DOHH2 (cell line): ENCODE data around the gene TSPAN4.

Experiments used
- H3F3A ChIP-seq: fragments of 200-600 bp; sonication (generic), shearing (Covaris generic); 2 replicates; pipeline ENCODE4 v1.6.0; 2016; ENCODE audit warnings: antibody characterized with exemption, mild to moderate bottlenecking; ENCODE audit not compliant: control insufficient read depth, insufficient read depth
- H3K27ac ChIP-seq: fragments of 200-600 bp; sonication (generic); 2 replicates; pipeline ENCODE4 v1.5.1; 2014; ENCODE audit warnings: low read depth, mild to moderate bottlenecking, low read length, moderate library complexity
- H3K27me3 ChIP-seq: fragments of 200-600 bp; sonication (generic); 2 replicates; pipeline ENCODE4 v1.6.1; 2014; ENCODE audit warnings: mild to moderate bottlenecking, low read length, mixed read lengths; ENCODE audit not compliant: control insufficient read depth
- H3K36me3 ChIP-seq: fragments of 200-600 bp; sonication (generic); 2 replicates; pipeline ENCODE4 v1.6.1; 2014; ENCODE audit warnings: mild to moderate bottlenecking, low read length, moderate library complexity, mixed read lengths; ENCODE audit not compliant: control insufficient read depth
- H3K4me1 ChIP-seq: fragments of 200-600 bp; sonication (generic); 2 replicates; pipeline ENCODE4 v1.6.1; 2014; ENCODE audit warnings: mild to moderate bottlenecking, low read length, mixed read lengths; ENCODE audit not compliant: control insufficient read depth
- H3K4me2 ChIP-seq: fragments of 200-600 bp; sonication (generic); 2 replicates; pipeline ENCODE4 v1.6.0; 2014; ENCODE audit warnings: mild to moderate bottlenecking, low read length, moderate library complexity
- H3K4me3 ChIP-seq: fragments of 200-600 bp; sonication (generic); 2 replicates; pipeline ENCODE4 v1.5.1; 2014; ENCODE audit warnings: mild to moderate bottlenecking, low read length, mixed read lengths
- H3K79me2 ChIP-seq: fragments of 200-600 bp; sonication (generic); 2 replicates; pipeline ENCODE4 v1.6.1; 2014; ENCODE audit warnings: mild to moderate bottlenecking, low read length, mixed read lengths; ENCODE audit not compliant: control insufficient read depth
- H3K9me2 ChIP-seq: fragments of 200-600 bp; sonication (generic); replicated peaks from 2 replicates; pipeline ENCODE4 v1.6.1; 2014; ENCODE audit warnings: mild to moderate bottlenecking, low read length, mixed read lengths; ENCODE audit not compliant: control insufficient read depth
- H3K9me3 ChIP-seq: fragments of 200-600 bp; sonication (generic); 2 replicates; pipeline ENCODE4 v1.6.1; 2014; ENCODE audit warnings: antibody characterized with exemption, low read length, mixed read lengths; ENCODE audit not compliant: control insufficient read depth, insufficient read depth
- H4K20me1 ChIP-seq: fragments of 200-600 bp; sonication (generic); 2 replicates; pipeline ENCODE4 v1.6.0; 2014; ENCODE audit warnings: low read depth, mild to moderate bottlenecking, antibody characterized with exemption, low read length, moderate library complexity; ENCODE audit not compliant: control insufficient read depth, insufficient read depth
- EZH2phosphoT487 ChIP-seq: fragments of 200-600 bp; sonication (generic); IDR thresholded peaks from 2 replicates; pipeline ENCODE4 v1.6.1; 2017; ENCODE audit warnings: borderline replicate concordance, mild to moderate bottlenecking, antibody characterized with exemption, low read length, moderate library complexity, mixed read lengths
- TF ChIP-seq, protein P1 (sequence below): fragments of 200-600 bp; sonication (generic); IDR thresholded peaks from one replicate; pipeline ENCODE4 v1.5.1; 2014; ENCODE audit warnings: antibody characterized with exemption, mild to moderate bottlenecking, low read depth, low read length; ENCODE audit not compliant: poor library complexity, severe bottlenecking

Gene TSPAN4

DNA sequence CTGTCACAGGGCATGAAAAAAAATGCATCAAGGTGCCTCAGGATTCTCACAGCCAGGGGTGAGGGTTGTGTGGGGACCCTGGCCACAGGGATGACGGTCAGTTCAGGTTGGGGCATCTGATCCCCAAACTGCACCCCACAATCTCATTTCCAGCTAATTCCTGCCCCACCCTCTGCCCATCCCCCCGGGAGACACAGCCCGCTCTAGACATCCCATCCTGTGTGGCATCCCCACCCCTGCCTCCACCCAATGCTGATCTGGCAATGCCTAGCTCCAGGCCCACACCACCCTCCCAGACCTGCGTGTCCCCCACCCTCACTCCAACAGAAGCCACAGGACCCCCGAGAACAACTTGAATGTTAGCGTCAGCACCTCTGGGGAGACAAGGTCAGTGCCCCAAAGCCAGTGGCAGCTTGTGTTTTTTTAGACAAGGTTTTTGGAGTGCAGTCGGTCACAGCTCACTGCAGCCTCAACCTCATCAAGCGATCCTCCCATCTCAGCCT lies 25.3 kb downstream of the TSPAN4 start:
- H4K20me1 ChIP-seq = no peaks in the 10 kb centered on the region

DNA sequence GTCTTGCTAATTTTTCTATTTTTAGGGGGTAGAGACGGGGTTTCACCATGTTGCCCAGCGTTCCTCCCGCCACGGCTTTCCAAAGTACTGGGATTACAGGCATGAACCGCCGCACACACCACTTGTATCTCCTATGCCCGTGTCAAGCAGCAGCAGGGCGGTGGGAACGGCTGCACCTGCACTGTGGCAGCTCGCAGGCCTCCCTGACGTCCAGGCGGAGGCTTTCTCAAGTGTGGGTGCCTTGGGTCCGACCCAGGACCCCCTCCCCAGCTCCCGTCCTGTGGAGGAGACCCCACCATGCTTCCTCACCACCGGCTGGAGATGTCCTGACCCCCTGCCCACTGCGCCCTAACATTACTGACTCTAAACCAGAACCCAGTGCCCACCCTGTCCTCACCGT lies 25.7 kb downstream of the TSPAN4 start:
- H3K36me3 ChIP-seq = no peaks in the 10 kb centered on the region
- no peaks in the 10 kb centered on the region for H3K4me1 ChIP-seq
- no peaks in the 10 kb centered on the region for H3F3A ChIP-seq
- no peak overlapping the region for H3K27ac ChIP-seq
- H3K4me2 ChIP-seq = no peak overlapping the region
- TF ChIP-seq EZH2phosphoT487 = no peak
- TF ChIP-seq, protein P1, sequence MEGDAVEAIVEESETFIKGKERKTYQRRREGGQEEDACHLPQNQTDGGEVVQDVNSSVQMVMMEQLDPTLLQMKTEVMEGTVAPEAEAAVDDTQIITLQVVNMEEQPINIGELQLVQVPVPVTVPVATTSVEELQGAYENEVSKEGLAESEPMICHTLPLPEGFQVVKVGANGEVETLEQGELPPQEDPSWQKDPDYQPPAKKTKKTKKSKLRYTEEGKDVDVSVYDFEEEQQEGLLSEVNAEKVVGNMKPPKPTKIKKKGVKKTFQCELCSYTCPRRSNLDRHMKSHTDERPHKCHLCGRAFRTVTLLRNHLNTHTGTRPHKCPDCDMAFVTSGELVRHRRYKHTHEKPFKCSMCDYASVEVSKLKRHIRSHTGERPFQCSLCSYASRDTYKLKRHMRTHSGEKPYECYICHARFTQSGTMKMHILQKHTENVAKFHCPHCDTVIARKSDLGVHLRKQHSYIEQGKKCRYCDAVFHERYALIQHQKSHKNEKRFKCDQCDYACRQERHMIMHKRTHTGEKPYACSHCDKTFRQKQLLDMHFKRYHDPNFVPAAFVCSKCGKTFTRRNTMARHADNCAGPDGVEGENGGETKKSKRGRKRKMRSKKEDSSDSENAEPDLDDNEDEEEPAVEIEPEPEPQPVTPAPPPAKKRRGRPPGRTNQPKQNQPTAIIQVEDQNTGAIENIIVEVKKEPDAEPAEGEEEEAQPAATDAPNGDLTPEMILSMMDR = no peak
- H3K27me3 ChIP-seq = no peaks in the 10 kb centered on the region
- H3K4me3 ChIP-seq = no peak overlapping the region
- no peaks in the 10 kb centered on the region for H3K9me2 ChIP-seq
- no peaks in the 10 kb centered on the region; the same call in 1 of the 2 replicates for H4K20me1 ChIP-seq
- no peaks in the 10 kb centered on the region for H3K9me3 ChIP-seq
- no peaks in the 10 kb centered on the region for H3K79me2 ChIP-seq

More for the DNA sequence above, 25.3 kb downstream of the TSPAN4 start:
- H3K4me3 ChIP-seq = no peak overlapping the region
- no peak for TF ChIP-seq EZH2phosphoT487
- TF ChIP-seq, protein P1 = no peak
- no peaks in the 10 kb centered on the region for H3K9me2 ChIP-seq
- no peaks in the 10 kb centered on the region for H3K79me2 ChIP-seq
- no peaks in the 10 kb centered on the region for H3K4me1 ChIP-seq
- H3F3A ChIP-seq = no peaks in the 10 kb centered on the region
- H3K36me3 ChIP-seq = no peaks in the 10 kb centered on the region
- no peak overlapping the region for H3K4me2 ChIP-seq
- H3K27ac ChIP-seq = no peak overlapping the region
- no peaks in the 10 kb centered on the region for H3K9me3 ChIP-seq
- no peaks in the 10 kb centered on the region for H3K27me3 ChIP-seq

DNA sequence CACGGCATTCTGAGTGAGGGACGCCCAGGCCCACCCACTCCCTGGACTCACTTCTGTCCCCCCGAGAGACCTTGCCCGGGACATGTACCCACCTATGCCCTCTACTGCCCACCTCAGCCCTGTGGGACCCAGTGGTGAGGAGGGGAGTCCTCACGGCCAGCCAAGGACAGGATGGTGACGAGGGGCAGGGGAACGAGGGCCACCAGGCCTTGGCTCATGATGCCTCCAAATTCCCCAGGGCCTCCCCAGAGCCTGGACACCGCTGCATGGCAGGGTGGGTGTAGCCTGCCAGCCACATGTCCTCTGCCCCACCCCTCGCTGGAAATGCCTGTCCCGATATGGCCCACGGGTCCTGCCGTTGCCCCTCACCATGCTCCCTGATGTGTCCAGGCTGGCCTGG lies 26.1 kb downstream of the TSPAN4 start:
- no peaks in the 10 kb centered on the region for H3K36me3 ChIP-seq
- H4K20me1 ChIP-seq = no peaks in the 10 kb centered on the region; the same call in 1 of the 2 replicates
- no peaks in the 10 kb centered on the region for H3K9me2 ChIP-seq
- H3K27me3 ChIP-seq = no peaks in the 10 kb centered on the region
- H3K4me1 ChIP-seq = no peaks in the 10 kb centered on the region
- H3F3A ChIP-seq = no peaks in the 10 kb centered on the region
- no peaks in the 10 kb centered on the region for H3K9me3 ChIP-seq
- TF ChIP-seq EZH2phosphoT487 = no peak
- TF ChIP-seq, protein P1 = no peak
- H3K4me2 ChIP-seq = no peak overlapping the region
- no peak overlapping the region for H3K27ac ChIP-seq
- no peaks in the 10 kb centered on the region for H3K79me2 ChIP-seq
- no peak overlapping the region for H3K4me3 ChIP-seq
